Measurements from ENCODE around the gene NOTO.

The NOTO gene

DNA sequence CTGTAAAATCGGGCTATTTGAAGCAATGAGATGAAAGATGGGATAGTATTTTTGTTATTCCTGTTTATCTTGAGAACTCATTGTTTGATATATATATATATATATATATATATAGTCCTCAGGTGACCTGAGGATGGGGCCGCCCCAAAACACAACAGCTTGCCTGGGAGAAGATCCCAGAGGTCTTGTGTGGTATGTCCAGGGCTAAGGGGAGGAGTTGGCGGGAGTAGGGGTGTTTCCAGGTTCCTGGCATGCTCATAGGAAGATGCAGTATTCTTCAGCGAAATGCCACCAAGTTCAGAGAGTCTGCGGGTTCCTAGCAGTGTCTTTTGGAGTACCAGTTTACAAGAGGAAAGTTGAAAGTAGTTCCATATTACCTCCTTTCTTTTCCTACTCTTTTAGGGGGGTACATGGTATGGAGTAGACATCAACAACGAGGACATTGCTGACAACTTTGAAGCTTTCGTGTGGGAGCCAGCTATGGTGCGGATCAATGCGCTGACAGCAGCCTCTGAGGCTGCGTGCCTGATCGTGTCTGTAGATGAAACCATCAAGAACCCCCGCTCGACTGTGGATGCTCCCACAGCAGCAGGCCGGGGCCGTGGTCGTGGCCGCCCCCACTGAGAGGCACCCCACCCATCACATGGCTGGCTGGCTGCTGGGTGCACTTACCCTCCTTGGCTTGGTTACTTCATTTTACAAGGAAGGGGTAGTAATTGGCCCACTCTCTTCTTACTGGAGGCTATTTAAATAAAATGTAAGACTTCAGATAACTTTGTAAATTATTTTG lies 50.1 kb downstream of the NOTO start:
- Mint-ChIP-seq H3K27me3 (ENCODE audit: low read depth) (no peaks in the 10 kb centered on the region), H3K4me1 (no peaks in the 10 kb centered on the region), H3K9me3 (no peaks in the 10 kb centered on the region), H3K36me3 (ENCODE audit: low read depth) (peaks cover 51% of the 10 kb centered on the region), H3K27ac (no peak overlapping the region), H3K4me3 (no peak overlapping the region)
- TF ChIP-seq, protein P1, sequence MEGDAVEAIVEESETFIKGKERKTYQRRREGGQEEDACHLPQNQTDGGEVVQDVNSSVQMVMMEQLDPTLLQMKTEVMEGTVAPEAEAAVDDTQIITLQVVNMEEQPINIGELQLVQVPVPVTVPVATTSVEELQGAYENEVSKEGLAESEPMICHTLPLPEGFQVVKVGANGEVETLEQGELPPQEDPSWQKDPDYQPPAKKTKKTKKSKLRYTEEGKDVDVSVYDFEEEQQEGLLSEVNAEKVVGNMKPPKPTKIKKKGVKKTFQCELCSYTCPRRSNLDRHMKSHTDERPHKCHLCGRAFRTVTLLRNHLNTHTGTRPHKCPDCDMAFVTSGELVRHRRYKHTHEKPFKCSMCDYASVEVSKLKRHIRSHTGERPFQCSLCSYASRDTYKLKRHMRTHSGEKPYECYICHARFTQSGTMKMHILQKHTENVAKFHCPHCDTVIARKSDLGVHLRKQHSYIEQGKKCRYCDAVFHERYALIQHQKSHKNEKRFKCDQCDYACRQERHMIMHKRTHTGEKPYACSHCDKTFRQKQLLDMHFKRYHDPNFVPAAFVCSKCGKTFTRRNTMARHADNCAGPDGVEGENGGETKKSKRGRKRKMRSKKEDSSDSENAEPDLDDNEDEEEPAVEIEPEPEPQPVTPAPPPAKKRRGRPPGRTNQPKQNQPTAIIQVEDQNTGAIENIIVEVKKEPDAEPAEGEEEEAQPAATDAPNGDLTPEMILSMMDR (IDR thresholded peaks at IDR 0.05; ENCODE audit: unreplicated experiment in 3 of 3): no peak

DNA sequence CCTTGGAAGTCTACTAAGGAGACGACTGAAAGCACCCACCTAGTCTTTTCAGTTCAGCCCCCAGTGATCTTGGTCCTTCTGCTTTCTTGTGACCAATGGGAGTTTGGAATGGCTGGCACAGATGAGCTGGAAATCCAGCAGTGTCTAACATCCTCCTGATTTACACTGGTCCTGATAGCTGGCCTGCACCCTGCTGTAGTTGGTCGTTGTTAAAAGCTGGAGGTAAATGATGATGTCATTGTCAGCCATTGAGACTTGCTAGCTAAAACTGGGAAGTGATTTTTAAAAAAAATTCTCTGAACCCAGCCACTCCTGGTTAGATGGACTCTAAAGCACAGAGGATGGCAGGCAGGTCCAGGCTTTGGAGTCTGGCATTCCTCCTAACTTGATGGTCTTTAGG lies 51.0 kb downstream of the NOTO start:
- Mint-ChIP-seq H3K9me3 (no peaks in the 10 kb centered on the region), H3K36me3 (ENCODE audit: low read depth) (peaks cover 43% of the 10 kb centered on the region), H3K27me3 (ENCODE audit: low read depth) (no peaks in the 10 kb centered on the region), H3K27ac (no peak overlapping the region), H3K4me1 (no peaks in the 10 kb centered on the region), H3K4me3 (no peak overlapping the region)
- TF ChIP-seq, protein P1 (IDR thresholded peaks at IDR 0.05; ENCODE audit: unreplicated experiment in 3 of 3): no peak

DNA sequence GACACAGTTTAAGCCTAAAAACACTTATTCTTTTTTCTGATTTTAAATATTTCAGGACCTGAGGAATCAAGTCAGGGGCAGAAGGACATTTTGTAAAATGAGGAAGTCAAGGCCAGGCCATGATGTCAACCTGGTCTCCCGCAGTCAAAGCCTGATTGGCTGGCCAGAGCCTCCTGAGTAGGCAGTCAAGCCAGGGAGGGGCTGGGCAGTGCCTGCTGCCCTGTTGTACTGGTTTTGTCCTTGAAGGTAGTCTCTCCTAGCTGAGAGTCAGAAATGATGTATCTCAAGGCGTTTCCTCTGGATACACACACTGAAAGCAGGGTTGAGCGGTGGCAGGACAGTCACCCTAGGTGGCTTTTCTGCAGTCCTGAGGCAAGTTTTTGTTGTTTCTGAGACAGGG lies 51.5 kb downstream of the NOTO start:
- no peak overlapping the region for H3K27ac Mint-ChIP-seq
- H3K27me3 Mint-ChIP-seq (ENCODE audit: low read depth): no peaks in the 10 kb centered on the region
- H3K9me3 Mint-ChIP-seq: no peaks in the 10 kb centered on the region
- H3K36me3 Mint-ChIP-seq (ENCODE audit: low read depth): peaks cover 39% of the 10 kb centered on the region
- TF ChIP-seq, protein P1 (IDR thresholded peaks at IDR 0.05; ENCODE audit: unreplicated experiment in 3 of 3): no peak
- no peaks in the 10 kb centered on the region for H3K4me1 Mint-ChIP-seq
- no peak overlapping the region for H3K4me3 Mint-ChIP-seq

DNA sequence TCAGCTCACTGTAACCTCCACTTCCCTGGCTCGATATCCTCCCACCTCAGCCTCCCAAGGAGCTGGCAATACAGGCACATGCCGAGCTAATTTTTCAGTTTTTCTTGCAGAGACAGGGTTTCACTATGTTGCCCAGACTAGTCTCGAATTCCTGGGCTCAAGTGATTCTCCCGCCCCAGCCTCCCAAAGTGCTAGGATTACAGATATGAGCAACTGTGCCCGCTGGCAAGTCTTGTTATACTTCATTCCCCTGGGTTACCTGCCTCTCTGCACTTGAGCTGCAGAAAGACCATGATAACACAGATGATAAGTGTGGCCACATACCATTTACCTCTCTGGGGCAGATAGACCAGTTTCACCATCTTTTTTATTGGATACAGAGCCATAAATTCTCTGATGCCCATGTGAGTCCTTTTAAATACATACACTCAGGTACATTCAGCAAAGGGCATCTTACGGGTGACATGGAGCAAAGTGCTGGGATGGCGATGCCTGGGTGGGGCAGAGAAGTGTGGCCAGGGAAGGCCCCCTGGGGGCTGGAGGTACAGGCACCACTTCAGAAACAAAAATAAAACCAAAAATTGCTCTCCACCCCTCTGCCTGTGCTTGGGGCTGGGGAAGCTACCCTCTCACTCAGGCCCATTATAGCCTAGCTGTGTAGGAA lies 52.1 kb downstream of the NOTO start:
- TF ChIP-seq, protein P1 (IDR thresholded peaks at IDR 0.05; ENCODE audit: unreplicated experiment in 3 of 3): no peak
- H3K4me1 Mint-ChIP-seq: no peaks in the 10 kb centered on the region
- H3K9me3 Mint-ChIP-seq: no peaks in the 10 kb centered on the region
- peaks cover 33% of the 10 kb centered on the region for H3K36me3 Mint-ChIP-seq (ENCODE audit: low read depth)
- H3K27me3 Mint-ChIP-seq (ENCODE audit: low read depth): no peaks in the 10 kb centered on the region
- no peak overlapping the region for H3K4me3 Mint-ChIP-seq
- H3K27ac Mint-ChIP-seq: no peak overlapping the region

DNA sequence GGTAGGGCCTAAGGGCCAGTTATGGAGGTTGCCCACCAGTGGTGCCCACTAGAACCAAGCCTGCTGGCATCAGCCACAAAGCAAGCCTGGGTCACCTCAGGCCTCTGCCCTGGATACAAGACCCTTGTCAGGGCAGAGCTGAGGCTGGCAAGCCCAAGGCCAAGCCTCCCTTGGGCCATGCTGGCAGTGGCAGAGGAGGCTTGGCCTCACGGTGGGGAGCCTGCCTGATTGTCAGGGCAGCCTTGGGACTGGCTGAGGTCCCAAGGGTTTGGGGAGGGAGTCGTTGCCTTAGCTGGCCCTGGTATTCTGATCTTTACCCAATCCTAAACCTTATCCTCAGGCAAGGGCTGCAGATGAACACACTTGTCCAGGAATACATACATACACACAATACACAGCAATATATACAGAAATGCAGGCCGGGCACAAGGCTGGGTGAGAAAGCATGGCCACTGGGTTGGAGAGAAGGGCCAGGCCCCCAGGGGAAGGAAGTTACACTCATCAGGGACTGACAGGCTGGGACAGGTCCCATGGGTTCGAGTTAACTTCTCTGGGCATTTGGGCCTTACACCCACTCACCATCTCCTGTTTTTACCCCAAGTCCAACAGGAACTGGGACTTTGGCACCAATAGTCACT lies 52.8 kb downstream of the NOTO start:
- Mint-ChIP-seq H3K9me3 (no peaks in the 10 kb centered on the region), H3K4me1 (no peaks in the 10 kb centered on the region), H3K36me3 (ENCODE audit: low read depth) (peaks cover 26% of the 10 kb centered on the region), H3K27me3 (ENCODE audit: low read depth) (no peaks in the 10 kb centered on the region), H3K4me3 (no peak overlapping the region), H3K27ac (no peak overlapping the region)
- TF ChIP-seq, protein P1 (IDR thresholded peaks at IDR 0.05; ENCODE audit: unreplicated experiment in 3 of 3): no peak
